HG02763 (cell line): ENCODE data around the gene TACR3.
"Not testable (repeated sequence)": the region's sequence is repeated elsewhere in the genome, so short reads cannot be mapped to it uniquely, and the experiment has no call there.

Experiments used
- ATAC-seq: cut with Tn5 transposase; IDR thresholded peaks from one replicate; pipeline ENCODE4 v1.9.1; 2021; ENCODE audit warnings: mild to moderate bottlenecking, moderate library complexity; ENCODE audit not compliant: unreplicated experiment

TACR3 gene

GRCh38 chr4:103719830-103720207 lies at the start of gene TACR3:
TACR3 (minus strand) TSS chr4:103719985; CDS start chr4:103719675, 310 bp downstream.
- no peak for ATAC-seq

GRCh38 chr4:103757631-103758030 lies 37.8 kb upstream of the TACR3 start:
- ATAC-seq: no peak

GRCh38 chr4:103756741-103757140 lies 37.0 kb upstream of the TACR3 start:
- no peak for ATAC-seq

- no peak for ATAC-seq
Measured at GRCh38 chr4:103754844-103755243, 35.1 kb upstream of the TACR3 start.

- ATAC-seq: no peak
Measured at GRCh38 chr4:103753868-103754653, 34.3 kb upstream of the TACR3 start.

- not testable (repeated sequence) for ATAC-seq
Measured at GRCh38 chr4:103723150-103723549, 3.4 kb upstream of the TACR3 start.

- no peak for ATAC-seq
Measured at GRCh38 chr4:103721251-103721650, 1.5 kb upstream of the TACR3 start.

GRCh38 chr4:103720661-103721060 lies 876 bp upstream of the TACR3 start:
- ATAC-seq: no peak

- ATAC-seq: no peak
Measured at GRCh38 chr4:103719105-103719829, 518 bp downstream of the TACR3 start.

GRCh38 chr4:103692615-103693014 lies 27.2 kb downstream of the TACR3 start:
- no peak for ATAC-seq

- no peak for ATAC-seq
Measured at GRCh38 chr4:103673983-103674382, 45.8 kb downstream of the TACR3 start.

- not testable (repeated sequence) for ATAC-seq
Measured at GRCh38 chr4:103666764-103667163, 53.0 kb downstream of the TACR3 start.

- no peak for ATAC-seq
Measured at GRCh38 chr4:103664436-103665075, 55.2 kb downstream of the TACR3 start.

- ATAC-seq: no peak
Measured at GRCh38 chr4:103648541-103648940, 71.2 kb downstream of the TACR3 start.

GRCh38 chr4:103645991-103646390 lies 73.8 kb downstream of the TACR3 start:
- ATAC-seq: no peak

GRCh38 chr4:103634236-103634635 lies 85.5 kb downstream of the TACR3 start:
- ATAC-seq: no peak

GRCh38 chr4:103626296-103626695 lies 93.5 kb downstream of the TACR3 start:
- ATAC-seq: no peak

GRCh38 chr4:103591841-103592240 lies 127.9 kb downstream of the TACR3 start:
- ATAC-seq: no peak

GRCh38 chr4:103567591-103567990 lies 152.2 kb downstream of the TACR3 start:
- no peak for ATAC-seq

GRCh38 chr4:103559178-103559577 lies 160.6 kb downstream of the TACR3 start:
- ATAC-seq: not testable (repeated sequence)
